Measurements from ENCODE around the gene NTMT1.

NTMT1 gene

GRCh38 chr9:129675620-129676019 lies 49.7 kb downstream of the NTMT1 start:
- no peak for DNase-seq (ENCODE audit: low read depth in 2 of 2, low spot score in 1 of 2)

DNA sequence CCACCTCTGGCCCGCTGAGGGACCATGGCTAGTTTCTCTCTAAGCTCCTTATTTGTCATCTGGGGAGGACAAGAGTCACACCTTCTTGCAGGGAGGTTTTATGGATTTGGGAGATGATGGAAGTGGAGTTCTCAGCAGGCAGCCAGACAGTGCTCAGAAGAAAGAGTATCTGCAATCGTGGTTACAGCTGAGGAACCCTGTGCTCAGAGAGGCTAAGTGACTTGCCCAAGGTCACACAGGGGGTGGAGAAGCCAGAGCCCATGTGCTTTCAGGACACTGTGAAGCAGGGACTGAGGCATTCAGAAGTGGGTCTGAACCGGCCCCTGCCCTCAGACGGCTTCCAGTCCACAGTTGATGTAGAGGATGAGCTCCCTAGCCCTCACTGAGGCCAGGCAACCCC lies 50.3 kb downstream of the NTMT1 start:
- DNase-seq (ENCODE audit: low read depth in 2 of 2, low spot score in 1 of 2), result no peak

- DNase-seq (ENCODE audit: low read depth in 2 of 2, low spot score in 1 of 2), result no peak
Observed at GRCh38 chr9:129676975-129677374, 51.0 kb downstream of the NTMT1 start.

- no peak for DNase-seq (ENCODE audit: low read depth in 2 of 2, low spot score in 1 of 2)
Observed at GRCh38 chr9:129677456-129677855, 51.5 kb downstream of the NTMT1 start.

DNA sequence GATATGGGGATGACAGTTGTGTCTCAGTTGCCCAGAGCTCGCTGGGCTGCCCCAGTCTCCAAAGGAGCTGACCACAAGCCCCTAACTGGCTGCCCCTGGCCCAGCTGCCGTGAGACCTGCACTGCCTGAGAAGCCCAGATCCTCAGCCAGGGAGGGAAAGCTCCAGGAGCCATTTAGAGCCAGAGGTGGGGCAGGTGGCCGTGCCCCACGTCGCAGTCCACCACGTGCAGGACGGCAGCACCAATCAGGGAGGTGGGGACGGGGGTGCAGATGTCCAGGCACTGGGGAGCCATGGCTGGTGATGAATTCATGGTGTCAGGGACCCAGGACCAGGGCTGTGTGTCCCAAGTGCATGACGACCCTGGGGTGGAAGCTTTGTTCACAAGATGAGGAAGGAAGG lies 52.9 kb downstream of the NTMT1 start:
- no peak for DNase-seq (ENCODE audit: low read depth in 2 of 2, low spot score in 1 of 2)

GRCh38 chr9:129679537-129679936 lies 53.6 kb downstream of the NTMT1 start:
- no peak for DNase-seq (ENCODE audit: low read depth in 2 of 2, low spot score in 1 of 2)

DNA sequence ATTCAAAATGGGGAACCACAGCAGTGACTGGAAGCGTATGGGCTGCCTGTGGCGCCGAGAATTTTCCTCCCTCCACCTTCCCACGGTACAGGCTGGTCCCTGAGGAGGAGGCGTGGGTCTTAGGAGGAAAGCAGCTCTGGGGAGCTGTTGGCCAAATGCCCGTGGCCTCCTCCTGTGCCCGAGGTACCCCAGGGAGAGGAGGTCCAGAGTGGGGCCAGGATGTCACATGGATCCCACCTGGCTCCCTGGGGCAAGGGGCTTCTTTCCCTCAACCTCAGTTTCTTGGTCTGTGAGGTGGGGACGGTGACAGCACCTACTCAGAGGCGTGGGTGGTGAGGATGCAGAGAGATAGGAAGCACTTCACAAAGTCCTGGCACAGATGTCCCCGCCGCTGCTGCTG lies 56.0 kb downstream of the NTMT1 start:
- no peak for DNase-seq (ENCODE audit: low read depth in 2 of 2, low spot score in 1 of 2)

DNA sequence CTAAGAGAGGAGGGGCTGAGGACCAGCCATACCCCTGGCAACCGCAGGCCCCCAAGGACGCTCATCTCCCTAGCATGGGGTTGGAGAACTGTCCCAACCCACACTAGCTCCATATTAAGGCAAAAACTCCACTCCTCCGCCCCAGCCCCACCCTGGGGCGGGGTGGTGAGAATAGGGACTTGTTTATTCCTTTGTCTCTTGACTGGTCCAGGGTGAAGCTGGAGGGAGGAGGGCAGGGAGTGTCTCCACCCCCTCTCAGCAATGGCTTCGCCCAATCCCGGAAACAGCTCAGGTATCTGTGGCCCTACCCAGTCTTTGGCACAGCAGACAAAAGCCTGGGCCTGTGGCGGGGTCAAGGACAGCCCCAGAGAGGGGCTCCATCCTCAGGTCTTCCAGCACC lies 56.4 kb downstream of the NTMT1 start:
- no peak for DNase-seq (ENCODE audit: low read depth in 2 of 2, low spot score in 1 of 2)

DNA sequence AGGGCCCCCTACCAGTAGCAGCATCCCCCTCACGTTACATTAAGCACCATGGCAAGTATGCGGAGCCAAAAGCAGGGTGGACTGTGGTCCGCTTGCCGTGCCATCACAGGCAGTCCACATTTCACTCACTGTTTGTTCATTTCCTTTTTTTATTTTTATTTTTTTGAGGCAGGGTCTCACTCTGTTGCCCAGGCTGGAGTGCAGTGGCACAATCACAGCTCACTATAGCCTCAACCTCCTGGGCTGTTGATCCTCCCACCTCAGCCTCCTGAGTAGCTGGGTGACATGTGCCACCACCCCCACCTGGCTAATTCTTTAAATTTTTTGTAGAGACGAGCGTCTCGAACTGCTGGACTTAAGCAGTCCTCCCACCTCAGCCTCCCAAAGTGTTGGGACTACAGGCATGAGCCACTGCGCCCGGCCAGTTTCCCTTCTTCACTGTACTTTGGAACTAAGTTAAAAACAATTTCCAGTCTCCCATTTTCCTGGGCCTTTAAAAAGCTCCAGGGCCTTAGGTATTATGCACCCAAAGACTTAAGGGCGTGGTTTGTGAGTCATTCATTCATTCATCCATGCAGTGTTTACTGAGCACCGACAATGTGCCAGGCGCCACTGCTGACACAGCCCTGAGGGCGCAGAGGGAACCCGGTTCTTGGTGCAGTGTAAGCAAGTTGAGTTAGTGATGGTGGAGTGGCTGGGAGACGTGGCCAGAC lies 59.4 kb downstream of the NTMT1 start:
- DNase-seq (ENCODE audit: low read depth in 2 of 2, low spot score in 1 of 2), result no peak

Data from stimulated activated CD8-positive, alpha-beta memory T cell treated with anti-CD3 and anti-CD28 coated beads, Interleukin-4, amount 100 ng/mL, for 1 hour (primary cell).